Right lobe of liver (tissue), 6 donors: ENCODE measurements around the gene UBQLN1. TPM values are rescaled to one million over a fixed set of nuclear protein-coding genes. Genes with fewer than 3 reads are reported as not detected.
"Not testable (repeated sequence)": the region's sequence is repeated elsewhere in the genome, so short reads cannot be mapped to it uniquely, and the experiment has no call there.

Experiments used
- ATAC-seq, 4 donors: fragments of 200-7000 bp; cut with Tn5 transposase; one replicate each; pipeline ENCODE4 v1.9.1; 2020; ENCODE audit warnings: mild to moderate bottlenecking in 4 of 4, moderate library complexity in 4 of 4
- DNase-seq, 3 donors: peaks; one replicate each; pipeline ENCODE4 v3.0.0-alpha.2; 2020
- H3K27ac ChIP-seq, 3 donors: fragments of 200-600 bp; one replicate each; pipeline ENCODE4 v1.8.0; 2022
- H3K27me3 ChIP-seq, 2 donors: fragments of 200-600 bp; one replicate each; pipeline ENCODE4 v1.8.0; 2022
- H3K36me3 ChIP-seq, 4 donors: fragments of 200-600 bp; sonication (generic) in 1 of 4; one replicate each; pipeline versions ENCODE4 v1.5.1 to v1.8.0; 2017 to 2022; ENCODE audit warnings: control low read depth in 1 of 4
- H3K4me1 ChIP-seq, 4 donors: fragments of 200-600 bp; sonication (generic) in 1 of 4; one replicate each; pipeline versions ENCODE4 v1.5.1 to v1.8.0; 2017 to 2022; ENCODE audit warnings: control low read depth in 1 of 4
- H3K4me3 ChIP-seq, 3 donors: fragments of 200-600 bp; one replicate each; pipeline ENCODE4 v1.8.0; 2022
- H3K9me3 ChIP-seq, 4 donors: fragments of 200-600 bp; sonication (generic) in 1 of 4; one replicate each; pipeline versions ENCODE4 v1.5.1 to v1.8.0; 2017 to 2022; ENCODE audit warnings: control low read depth in 1 of 4
- POLR2A ChIP-seq: fragments of 450-650 bp; IDR thresholded peaks from one replicate; pipeline ENCODE4 v1.6.1; 2017; ENCODE audit warnings: antibody characterized with exemption, mild to moderate bottlenecking
- WGBS: methylation state at CpG from one replicate; pipeline ENCODE4 v1.1.6; 2018; ENCODE audit warnings: low coverage, low lambda C conversion rate; ENCODE audit not compliant: insufficient coverage; ENCODE audit errors: missing lambda C conversion rate; 5-methylcytosine and 5-hydroxymethylcytosine counted together
- intact Hi-C, 2 donors: fragments of 100-400 bp; cut with DNase I; formaldehyde crosslinking; loops; one replicate each; pipeline versions ENCODE4 v1.11.2 to v1.14.1; 2022
- total RNA-seq, 6 experiments: library from RNA; depleted of rRNA in 2 of 6; stranded (reverse); fragments of >200 nt in 2 of 6; fragmentation: NEBNext Ultra II Directional in 3 of 6; extraction: Animal tissue kit (Norgen Biotek cat#: 25700) in 3 of 6; gene quantifications; one replicate each; pipeline versions ENCODE4 v1.1.0 to v1.2.4, GENCODE V29; 2016 to 2023
- TF ChIP-seq, protein P1 (sequence below), 4 donors: fragments of 200-600 bp in 3 of 4; fragments of 450-650 bp in 1 of 4; IDR thresholded peaks; one replicate each; pipeline versions ENCODE4 v1.5.1 to v1.8.0; 2016 to 2022; ENCODE audit warnings: antibody characterized with exemption in 4 of 4, mild to moderate bottlenecking in 2 of 4
- donor health status: DM: no; HTN: yes; CAD: no.
- donor health status: DM: no; HTN: no; CAD: no.
- donor health status: DM: no; HTN: no; CAD: no.
- donor health status: DM: no; HTN: yes; CAD: no.
- donor health status: DM: no; HTN: yes; CAD: no.

Gene UBQLN1
- total RNA-seq, 6 experiments from 2014 or later, result 49.6 to 94.5 (median 66.0) TPM

DNA sequence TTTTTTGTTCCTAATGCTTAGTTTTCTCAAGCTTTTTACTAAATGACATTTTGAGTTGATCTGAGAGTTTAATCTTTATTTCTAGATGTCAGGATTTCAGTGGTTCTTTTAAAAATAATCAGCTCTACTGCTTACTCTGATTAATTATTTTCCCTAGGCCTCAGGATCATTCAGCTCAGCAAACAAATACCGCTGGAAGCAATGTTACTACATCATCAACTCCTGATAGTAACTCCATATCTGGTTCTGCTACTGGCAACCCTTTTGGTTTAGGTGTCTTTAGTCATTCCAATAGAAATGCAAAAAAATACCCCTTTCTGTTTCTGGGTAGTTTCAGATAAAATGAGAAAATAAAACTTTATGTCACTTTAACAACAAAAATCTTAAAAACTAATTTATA lies 90.5 kb downstream of the UBQLN1 start:
- DNase-seq (no peak), ATAC-seq (peak; percentile 52 to 64 (median 56))
- 38% methylated on average over 1 of the region's 1 CpG for WGBS
- Histone ChIP-seq H3K9me3 (no peaks in the 10 kb centered on the region), H3K36me3 (no peaks in the 10 kb centered on the region), H3K27ac (peak overlapping the region in 2 of 3 donors; percentile 26 to 45), H3K27me3 (no peaks in the 10 kb centered on the region), H3K4me1 (peaks cover 0 to 18% (median 4%) of the 10 kb centered on the region in 4 donors), H3K4me3 (no peak overlapping the region)
- intact Hi-C loops, result no loop called here
- no peak for TF ChIP-seq POLR2A
- TF ChIP-seq, protein P1, sequence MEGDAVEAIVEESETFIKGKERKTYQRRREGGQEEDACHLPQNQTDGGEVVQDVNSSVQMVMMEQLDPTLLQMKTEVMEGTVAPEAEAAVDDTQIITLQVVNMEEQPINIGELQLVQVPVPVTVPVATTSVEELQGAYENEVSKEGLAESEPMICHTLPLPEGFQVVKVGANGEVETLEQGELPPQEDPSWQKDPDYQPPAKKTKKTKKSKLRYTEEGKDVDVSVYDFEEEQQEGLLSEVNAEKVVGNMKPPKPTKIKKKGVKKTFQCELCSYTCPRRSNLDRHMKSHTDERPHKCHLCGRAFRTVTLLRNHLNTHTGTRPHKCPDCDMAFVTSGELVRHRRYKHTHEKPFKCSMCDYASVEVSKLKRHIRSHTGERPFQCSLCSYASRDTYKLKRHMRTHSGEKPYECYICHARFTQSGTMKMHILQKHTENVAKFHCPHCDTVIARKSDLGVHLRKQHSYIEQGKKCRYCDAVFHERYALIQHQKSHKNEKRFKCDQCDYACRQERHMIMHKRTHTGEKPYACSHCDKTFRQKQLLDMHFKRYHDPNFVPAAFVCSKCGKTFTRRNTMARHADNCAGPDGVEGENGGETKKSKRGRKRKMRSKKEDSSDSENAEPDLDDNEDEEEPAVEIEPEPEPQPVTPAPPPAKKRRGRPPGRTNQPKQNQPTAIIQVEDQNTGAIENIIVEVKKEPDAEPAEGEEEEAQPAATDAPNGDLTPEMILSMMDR (IDR thresholded peaks at IDR 0.05), result no peak

DNA sequence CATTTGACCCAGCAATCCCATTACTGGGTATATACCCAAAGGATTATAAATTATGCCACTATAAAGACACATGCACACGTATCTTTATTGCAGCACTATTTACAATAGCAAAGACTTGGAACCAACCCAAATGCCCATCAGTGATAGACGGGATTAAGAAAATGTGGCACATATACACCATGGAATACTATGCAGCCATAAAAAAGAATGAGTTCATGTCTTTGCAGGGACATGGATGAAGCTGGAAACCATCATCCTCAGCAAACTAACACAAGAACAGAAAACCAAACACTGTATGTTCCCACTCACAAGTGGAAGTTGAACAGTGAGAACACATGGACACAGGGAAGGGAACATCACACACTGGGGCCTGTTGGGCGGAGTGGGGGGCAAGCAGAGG lies 94.5 kb downstream of the UBQLN1 start:
- H3K36me3 ChIP-seq, DNase-seq, H3K27ac ChIP-seq, H3K27me3 ChIP-seq, ATAC-seq, intact Hi-C loops, H3K9me3 ChIP-seq, H3K4me3 ChIP-seq: not testable (repeated sequence)
- peaks cover 0 to 19% (median 3%) of the 10 kb centered on the region in 4 donors for H3K4me1 ChIP-seq
- WGBS, result 65% methylated on average over 3 of the region's 3 CpGs

Other genes with a start within 250 kb of the UBQLN1 start
- gene FRMD3, start 169.6 kb downstream of the UBQLN1 start, total RNA-seq, result under 1 TPM; 0.28 to 0.88 (median 0.34) TPM
- gene IDNK, start 84.8 kb downstream of the UBQLN1 start, total RNA-seq, result 10 to 100 TPM; 10.6 to 24.6 (median 17.8) TPM
- 1 to 10 TPM; 4.0 to 7.4 (median 5.6) TPM for gene GKAP1, start 109.8 kb upstream of the UBQLN1 start, total RNA-seq
- gene KIF27, start 213.5 kb upstream of the UBQLN1 start, total RNA-seq, result 1 to 10 TPM; 1.1 to 2.8 (median 2.2) TPM